Choroid plexus epithelial cell (primary cell): ENCODE results near the gene TVP23C.
"Not testable (repeated sequence)": the region's sequence is repeated elsewhere in the genome, so short reads cannot be mapped to it uniquely, and the experiment has no call there.

ENCODE experiments used
- DNase-seq: peaks from one replicate; pipeline ENCODE4 v3.0.0-alpha.2; 2010; ENCODE audit warnings: low read depth
- H3K4me3 ChIP-seq: 2 replicates; pipeline ENCODE4 v1.5.1; 2011; ENCODE audit warnings: low read depth, mild to moderate bottlenecking, control low read depth, low read length, moderate library complexity
- CTCF ChIP-seq: conservative IDR thresholded peaks from 2 replicates; pipeline ENCODE4 v1.5.1; 2011; ENCODE audit warnings: low read depth, mild to moderate bottlenecking, control low read depth, inconsistent platforms, low read length, moderate library complexity

Gene TVP23C

GRCh38 chr17:15508466-15508865 is 54.8 kb downstream of the TVP23C start:
- no peak overlapping the region for H3K4me3 ChIP-seq
- no peak for TF ChIP-seq CTCF
- DNase-seq = no peak

GRCh38 chr17:15507896-15508295 is 55.4 kb downstream of the TVP23C start:
- peak; percentile 76 for DNase-seq
- H3K4me3 ChIP-seq = no peak overlapping the region
- no peak for TF ChIP-seq CTCF

- H3K4me3 ChIP-seq = no peak overlapping the region
- DNase-seq = no peak
- TF ChIP-seq CTCF = no peak
Measured at GRCh38 chr17:15507001-15507400, 56.3 kb downstream of the TVP23C start.

GRCh38 chr17:15505708-15506107 is 57.6 kb downstream of the TVP23C start:
- not testable (repeated sequence) for DNase-seq, H3K4me3 ChIP-seq

- no peak for DNase-seq
- no peak for TF ChIP-seq CTCF
- no peak overlapping the region for H3K4me3 ChIP-seq
Measured at GRCh38 chr17:15503731-15504130, 59.6 kb downstream of the TVP23C start.

GRCh38 chr17:15502369-15503112 is 60.7 kb downstream of the TVP23C start:
- H3K4me3 ChIP-seq = peak overlapping the region; percentile 1
- peak; percentile 85 for DNase-seq
- TF ChIP-seq CTCF = peak; percentile 94

GRCh38 chr17:15501793-15502192 is 61.5 kb downstream of the TVP23C start:
- H3K4me3 ChIP-seq = no peak overlapping the region
- no peak for TF ChIP-seq CTCF
- DNase-seq = no peak
